Measurements from ENCODE around the gene CTPS1. TPM values are rescaled to one million over a fixed set of nuclear protein-coding genes. Genes with fewer than 3 reads are reported as not detected.

The CTPS1 gene
- total and polyA plus RNA-seq, 7 donors, result 1.8 to 99.0 (median 26.0) TPM

DNA sequence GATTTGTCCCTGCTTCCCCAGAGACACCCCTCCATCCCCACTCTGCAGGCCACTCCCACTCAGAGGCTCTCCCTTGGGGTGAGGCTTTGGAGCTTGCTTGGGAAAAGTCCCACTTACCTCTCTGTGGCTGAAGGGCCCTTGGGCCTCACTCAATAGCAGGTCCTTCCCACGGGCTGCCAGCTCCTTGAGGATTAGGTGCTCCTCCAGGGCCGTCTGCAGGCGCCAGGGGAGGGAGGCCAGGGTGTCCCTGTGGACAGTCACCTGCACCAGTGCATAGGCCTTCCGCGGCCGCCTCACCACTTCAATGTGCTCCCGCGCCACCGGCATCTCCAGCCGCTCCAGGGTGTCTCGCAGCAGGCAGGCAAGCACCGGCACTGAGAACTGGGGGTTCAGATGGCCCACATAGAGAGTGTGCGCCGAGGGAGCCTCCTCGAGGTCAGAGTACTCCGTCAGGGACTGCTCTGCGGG is 40.6 kb downstream of the CTPS1 start:
- H3K4me1 ChIP-seq, result peaks cover 0 to 19% (median 9%) of the 10 kb centered on the region in 4 donors
- no peak overlapping the region for H3K4me3 ChIP-seq
- intact Hi-C loops (cut with DNase I), result loop anchor here (10.0 kb wide), 1 partner anchor 215 kb away; no protein-coding TSS in a partner anchor
- H3K27me3 ChIP-seq, result no peaks in the 10 kb centered on the region
- TF ChIP-seq, protein P1, sequence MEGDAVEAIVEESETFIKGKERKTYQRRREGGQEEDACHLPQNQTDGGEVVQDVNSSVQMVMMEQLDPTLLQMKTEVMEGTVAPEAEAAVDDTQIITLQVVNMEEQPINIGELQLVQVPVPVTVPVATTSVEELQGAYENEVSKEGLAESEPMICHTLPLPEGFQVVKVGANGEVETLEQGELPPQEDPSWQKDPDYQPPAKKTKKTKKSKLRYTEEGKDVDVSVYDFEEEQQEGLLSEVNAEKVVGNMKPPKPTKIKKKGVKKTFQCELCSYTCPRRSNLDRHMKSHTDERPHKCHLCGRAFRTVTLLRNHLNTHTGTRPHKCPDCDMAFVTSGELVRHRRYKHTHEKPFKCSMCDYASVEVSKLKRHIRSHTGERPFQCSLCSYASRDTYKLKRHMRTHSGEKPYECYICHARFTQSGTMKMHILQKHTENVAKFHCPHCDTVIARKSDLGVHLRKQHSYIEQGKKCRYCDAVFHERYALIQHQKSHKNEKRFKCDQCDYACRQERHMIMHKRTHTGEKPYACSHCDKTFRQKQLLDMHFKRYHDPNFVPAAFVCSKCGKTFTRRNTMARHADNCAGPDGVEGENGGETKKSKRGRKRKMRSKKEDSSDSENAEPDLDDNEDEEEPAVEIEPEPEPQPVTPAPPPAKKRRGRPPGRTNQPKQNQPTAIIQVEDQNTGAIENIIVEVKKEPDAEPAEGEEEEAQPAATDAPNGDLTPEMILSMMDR (IDR thresholded peaks at IDR 0.05), result no peak
- TF ChIP-seq POLR2A (IDR thresholded peaks at IDR 0.05) (no peak), POLR2AphosphoS5 (IDR thresholded peaks at IDR 0.05) (no peak), EP300 (IDR thresholded peaks at IDR 0.05) (no peak)
- no peak overlapping the region for H3K27ac ChIP-seq
- WGBS, 2 donors, result 91 to 95% methylated on average over 17 of the region's 17 CpGs
- H3K36me3 ChIP-seq, result peaks cover 0 to 38% (median 18%) of the 10 kb centered on the region in 4 donors
- no peak for DNase-seq
- no peaks in the 10 kb centered on the region for H3K9me3 ChIP-seq

DNA sequence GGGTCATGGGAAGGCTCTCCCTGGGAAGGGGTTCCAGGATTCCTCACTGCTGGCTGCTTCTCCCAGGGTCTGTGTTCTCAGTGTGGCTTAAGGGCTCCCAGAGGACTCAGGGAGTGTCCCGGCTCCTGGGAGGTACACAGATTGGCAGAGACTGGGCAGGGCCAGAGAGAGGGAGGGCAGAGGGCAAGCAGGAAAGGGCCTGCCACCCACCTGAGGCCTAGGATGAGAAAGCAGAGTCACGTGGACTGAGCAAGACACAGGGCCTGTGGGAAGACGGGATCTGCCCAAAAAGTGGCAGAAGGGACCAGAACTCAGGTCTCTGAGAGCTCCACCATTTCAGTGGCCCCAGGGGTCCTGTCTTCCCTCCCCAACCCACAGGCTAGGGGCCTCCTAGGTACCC is 41.2 kb downstream of the CTPS1 start:
- intact Hi-C loops (cut with DNase I), result loop anchor here (10.0 kb wide), 1 partner anchor 214 kb away; no protein-coding TSS in a partner anchor
- no peak for DNase-seq
- WGBS, 2 donors, result 26 to 54% methylated on average over 3 of the region's 3 CpGs
- Histone ChIP-seq H3K27me3 (no peaks in the 10 kb centered on the region), H3K4me3 (no peak overlapping the region), H3K27ac (no peak overlapping the region), H3K9me3 (no peaks in the 10 kb centered on the region), H3K4me1 (peaks cover 0 to 14% (median 7%) of the 10 kb centered on the region in 4 donors), H3K36me3 (peaks cover 0 to 43% (median 18%) of the 10 kb centered on the region in 4 donors)
- no peak for TF ChIP-seq POLR2A (IDR thresholded peaks at IDR 0.05)
- TF ChIP-seq EP300 (IDR thresholded peaks at IDR 0.05), result no peak
- TF ChIP-seq, protein P1 (IDR thresholded peaks at IDR 0.05), result no peak
- TF ChIP-seq POLR2AphosphoS5 (IDR thresholded peaks at IDR 0.05), result no peak

DNA sequence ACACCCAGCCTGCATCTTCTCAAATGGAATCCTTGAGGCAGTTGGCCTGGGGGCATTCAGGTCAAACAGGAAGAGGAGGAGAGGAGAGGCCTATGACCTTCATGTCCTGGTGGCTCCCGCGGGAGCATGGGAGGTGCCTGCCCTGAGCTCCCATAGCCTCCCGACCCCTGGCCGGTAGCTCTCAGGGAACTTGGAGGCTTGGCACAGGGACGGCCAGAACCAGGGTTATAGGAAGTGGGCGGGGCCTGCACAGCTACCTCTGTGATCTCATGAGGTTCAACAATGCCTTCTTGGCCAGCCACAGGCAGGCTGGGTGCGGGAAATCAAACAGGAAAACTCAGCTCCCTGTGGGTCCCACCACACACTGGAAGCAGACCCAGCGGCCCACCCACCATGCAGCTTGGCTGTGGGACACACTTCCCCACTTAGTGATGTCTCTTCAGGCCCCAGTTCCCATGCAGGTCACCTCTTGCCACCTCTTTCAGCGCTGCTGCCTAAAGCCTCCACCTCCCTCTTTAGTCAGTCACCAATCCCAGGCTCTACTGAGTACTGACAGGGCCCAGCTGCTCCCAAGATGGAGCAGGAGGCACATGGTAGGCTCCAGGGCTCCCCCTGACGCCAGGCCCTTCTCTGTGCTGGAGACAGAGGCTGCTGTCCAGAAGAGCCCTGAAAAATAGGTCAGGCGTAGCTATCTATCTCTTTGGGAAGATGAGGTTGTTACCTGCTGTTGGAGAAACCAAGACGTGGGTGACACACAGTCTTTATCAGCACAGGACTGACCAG is 42.2 kb downstream of the CTPS1 start, which contains the start of gene SLFNL1:
TSS of gene SLFNL1 (minus strand) at position 200 of the 783 bp plus-strand sequence. CDS start 1,065 bp downstream, outside the sequence.
- no peaks in the 10 kb centered on the region for H3K9me3 ChIP-seq
- peaks cover 0 to 11% (median 7%) of the 10 kb centered on the region in 4 donors for H3K4me1 ChIP-seq
- H3K36me3 ChIP-seq, result peaks cover 0 to 44% (median 14%) of the 10 kb centered on the region in 4 donors
- intact Hi-C loops (cut with DNase I), result loop anchor here (10.0 kb wide), 1 partner anchor 213 kb away; no protein-coding TSS in a partner anchor
- WGBS, 2 donors, result 53 to 69% methylated on average over 12 of the region's 12 CpGs
- TF ChIP-seq POLR2AphosphoS5 (IDR thresholded peaks at IDR 0.05) (peak in 2 of 4 donors; percentile 21 to 42), POLR2A (IDR thresholded peaks at IDR 0.05) (no peak)
- H3K27me3 ChIP-seq, result no peaks in the 10 kb centered on the region
- DNase-seq, result no peak
- no peak within 1 kb of the TSS for H3K4me3 ChIP-seq
- H3K27ac ChIP-seq, result no peak within 1 kb of the TSS

DNA sequence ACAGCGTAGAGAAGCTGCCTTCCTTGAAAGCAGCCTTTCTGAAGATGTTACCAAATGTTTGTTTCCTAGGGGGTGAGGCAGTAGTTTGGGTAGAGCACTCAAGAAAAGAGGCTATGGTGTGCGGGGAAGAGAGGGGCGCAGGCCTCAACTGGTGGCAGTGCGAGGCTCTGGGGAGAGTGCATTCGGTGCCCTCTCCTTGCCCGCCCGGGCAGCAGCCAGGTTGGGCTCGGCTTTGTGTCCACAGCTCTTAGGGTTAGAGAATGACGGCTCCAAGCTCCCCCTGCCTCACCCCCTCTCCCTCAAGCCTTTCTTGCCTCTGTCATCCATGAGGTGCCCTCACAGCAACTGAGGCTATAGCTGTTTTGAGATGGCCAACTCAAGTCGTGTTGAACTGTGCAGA is 42.9 kb downstream of the CTPS1 start:
- 92 to 94% methylated on average over 10 of the region's 10 CpGs for WGBS, 2 donors
- Histone ChIP-seq H3K27me3 (no peaks in the 10 kb centered on the region), H3K9me3 (no peaks in the 10 kb centered on the region), H3K4me3 (no peak overlapping the region), H3K27ac (no peak overlapping the region), H3K36me3 (peaks cover 2 to 44% (median 11%) of the 10 kb centered on the region in 4 donors), H3K4me1 (peaks cover 0 to 11% (median 7%) of the 10 kb centered on the region in 4 donors)
- no peak for DNase-seq
- intact Hi-C loops (cut with DNase I), result loop anchor here (10.0 kb wide), 1 partner anchor 212 kb away; no protein-coding TSS in a partner anchor
- TF ChIP-seq, protein P1 (IDR thresholded peaks at IDR 0.05), result no peak
- TF ChIP-seq EP300 (IDR thresholded peaks at IDR 0.05) (no peak), POLR2AphosphoS5 (IDR thresholded peaks at IDR 0.05) (no peak)
